Mesodermal cell (in vitro differentiated cells): ENCODE results near the gene XAGE1A. TPM values are rescaled to one million over a fixed set of nuclear protein-coding genes. Genes with fewer than 3 reads are reported as not detected.
"Not testable (repeated sequence)": the region's sequence is repeated elsewhere in the genome, so short reads cannot be mapped to it uniquely, and the experiment has no call there.

ENCODE experiments used
- H3K27ac ChIP-seq: 2 replicates; pipeline ENCODE4 v1.7.0; 2013; ENCODE audit warnings: mild to moderate bottlenecking, low read depth, low read length, moderate library complexity; ENCODE audit not compliant: severe bottlenecking
- H3K36me3 ChIP-seq: 2 replicates; pipeline ENCODE4 v1.7.1; 2013; ENCODE audit warnings: mild to moderate bottlenecking, low read length, moderate library complexity; ENCODE audit not compliant: control insufficient read depth, insufficient read depth
- H3K4me1 ChIP-seq: one replicate; pipeline ENCODE4 v1.7.1; 2013; ENCODE audit warnings: mild to moderate bottlenecking, low read length; ENCODE audit not compliant: insufficient read depth, control insufficient read depth, poor library complexity, severe bottlenecking
- H3K4me3 ChIP-seq: 2 replicates; pipeline ENCODE4 v1.7.0; 2013; ENCODE audit warnings: low read length, control low read depth, mild to moderate bottlenecking; ENCODE audit not compliant: insufficient read depth, poor library complexity, severe bottlenecking; ENCODE audit errors: extremely low read depth
- H3K9me3 ChIP-seq: 2 replicates; pipeline ENCODE4 v1.7.1; 2013; ENCODE audit warnings: mild to moderate bottlenecking, low read length, moderate library complexity; ENCODE audit not compliant: control insufficient read depth
- WGBS, 2 experiments: methylation state at CpG; one replicate each; pipeline ENCODE4 v1.1.5; 2013; ENCODE audit warnings: missing lambda C conversion rate in 2 of 2; ENCODE audit not compliant: insufficient coverage in 2 of 2; 5-methylcytosine and 5-hydroxymethylcytosine counted together
- polyA plus RNA-seq, 2 experiments: library from polyadenylated mRNA; stranded (reverse); fragments of 50-300 nt; gene quantifications; one replicate each; pipeline ENCODE4 v1.2.3, GENCODE V29; 2013

The XAGE1A gene, protein sequence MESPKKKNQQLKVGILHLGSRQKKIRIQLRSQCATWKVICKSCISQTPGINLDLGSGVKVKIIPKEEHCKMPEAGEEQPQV
- not detected for polyA plus RNA-seq (2013, experiment 1 of 2)
- not detected for polyA plus RNA-seq (2013, experiment 2 of 2)

DNA sequence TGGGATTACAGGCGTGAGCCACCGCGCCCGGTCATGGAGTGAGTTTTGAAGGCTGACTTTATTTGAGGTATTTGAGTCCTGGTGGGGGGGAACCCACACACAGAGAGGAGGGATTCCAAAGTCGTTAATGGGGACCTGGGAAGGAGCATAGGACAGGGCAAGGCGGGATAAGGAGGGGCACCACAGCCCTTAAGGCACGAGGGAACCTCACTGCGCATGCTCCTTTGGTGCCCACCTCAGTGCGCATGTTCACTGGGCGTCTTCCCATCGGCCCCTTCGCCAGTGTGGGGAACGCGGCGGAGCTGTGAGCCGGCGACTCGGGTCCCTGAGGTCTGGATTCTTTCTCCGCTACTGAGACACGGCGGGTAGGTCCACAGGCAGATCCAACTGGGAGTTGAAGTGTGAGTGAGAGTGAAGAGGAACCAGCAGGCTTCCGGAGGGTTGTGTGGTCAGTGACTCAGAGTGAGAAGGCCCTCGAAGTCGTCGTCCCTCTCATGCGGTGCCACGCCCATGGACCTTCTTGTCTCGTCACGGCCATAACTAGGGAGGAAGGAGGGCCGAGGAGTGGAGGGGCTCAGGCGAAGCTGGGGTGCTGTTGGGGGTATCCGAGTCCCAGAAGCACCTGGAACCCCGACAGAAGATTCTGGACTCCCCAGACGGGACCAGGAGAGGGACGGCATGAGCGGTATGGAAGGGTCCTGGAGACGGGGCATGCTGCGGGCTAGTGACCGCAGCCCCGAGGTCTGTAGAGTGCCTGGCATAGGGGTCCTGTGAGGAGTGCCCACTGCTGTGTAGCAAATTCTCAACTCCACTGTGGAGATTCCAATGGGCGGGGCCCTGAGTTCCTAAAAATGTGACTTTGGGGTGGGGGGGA, at the start of gene XAGE1A:
Gene XAGE1A, plus strand, starts transcription at position 264 of the 874 bp plus-strand sequence. CDS start 1,554 bp downstream, outside the sequence.
- WGBS, 2 experiments, result no CpG with 5 or more reads among the region's 41 CpGs
- not testable (repeated sequence) for H3K9me3 ChIP-seq

DNA sequence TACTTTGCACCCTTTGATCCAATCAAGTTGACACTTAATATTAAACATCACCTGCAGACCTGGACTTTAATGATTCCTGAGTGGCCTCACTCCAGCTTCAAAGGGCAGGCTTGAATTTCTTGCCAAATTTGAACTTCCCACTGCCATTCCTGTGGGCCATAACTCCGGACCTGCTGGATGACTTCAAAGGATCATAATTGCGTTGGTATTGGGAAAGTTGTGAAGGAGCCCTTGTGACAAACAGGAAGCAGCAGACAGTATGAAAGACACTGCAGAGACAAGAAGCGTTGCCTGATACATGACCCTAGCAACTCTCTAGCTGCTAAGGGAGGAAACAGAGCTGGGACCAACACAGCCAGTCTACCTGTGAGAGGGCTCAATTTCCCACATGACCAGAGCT, 43.6 kb upstream of the XAGE1A start:
- not testable (repeated sequence) for H3K4me3 ChIP-seq, H3K4me1 ChIP-seq, H3K9me3 ChIP-seq, H3K27ac ChIP-seq, H3K36me3 ChIP-seq
- 92% methylated on average over 2 of the region's 3 CpGs; no CpG with 5 or more reads in 1 of the 2 experiments for WGBS, 2 experiments

More for the DNA sequence above, at the start of gene XAGE1A:
- H3K4me3 ChIP-seq, H3K36me3 ChIP-seq, H3K27ac ChIP-seq, H3K4me1 ChIP-seq: not testable (repeated sequence)

DNA sequence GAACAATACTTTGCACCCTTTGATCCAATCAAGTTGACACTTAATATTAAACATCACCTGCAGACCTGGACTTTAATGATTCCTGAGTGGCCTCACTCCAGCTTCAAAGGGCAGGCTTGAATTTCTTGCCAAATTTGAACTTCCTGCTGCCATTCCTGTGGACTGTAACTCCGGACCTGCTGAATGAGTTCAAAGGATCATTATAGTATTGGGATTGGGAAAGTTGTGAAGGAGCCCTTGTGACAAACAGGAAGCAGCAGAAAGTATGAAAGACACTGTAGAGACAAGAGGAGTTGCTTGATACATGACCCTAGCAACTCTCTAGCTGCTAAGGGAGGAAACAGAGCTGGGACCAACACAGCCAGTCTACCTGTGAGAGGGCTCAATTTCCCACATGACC, 24.3 kb upstream of the XAGE1A start:
- not testable (repeated sequence) for H3K9me3 ChIP-seq, H3K4me3 ChIP-seq, H3K27ac ChIP-seq, H3K36me3 ChIP-seq, H3K4me1 ChIP-seq
- WGBS, 2 experiments, result no CpG with 5 or more reads among the region's 1 CpG

DNA sequence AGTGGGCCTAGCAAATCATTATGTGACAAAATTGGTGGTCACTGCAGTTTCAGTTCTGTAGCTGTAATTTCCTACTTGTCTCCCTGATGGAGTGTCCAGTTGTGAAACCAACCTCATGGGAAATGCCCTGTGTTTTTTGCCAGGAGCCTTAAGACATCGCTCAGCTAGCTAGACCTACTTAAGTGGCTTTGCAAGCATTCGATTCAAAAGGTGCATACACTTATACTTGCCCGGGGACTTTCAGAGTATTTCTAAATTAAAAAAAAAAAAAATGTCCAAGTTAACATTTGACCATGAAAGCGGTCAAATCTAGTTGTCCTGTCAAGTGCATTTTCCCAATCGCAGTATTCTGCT, 788 bp downstream of the XAGE1A start:
- H3K36me3 ChIP-seq, H3K27ac ChIP-seq, H3K9me3 ChIP-seq, H3K4me3 ChIP-seq, H3K4me1 ChIP-seq: not testable (repeated sequence)
- no CpG with 5 or more reads among the region's 5 CpGs for WGBS, 2 experiments

DNA sequence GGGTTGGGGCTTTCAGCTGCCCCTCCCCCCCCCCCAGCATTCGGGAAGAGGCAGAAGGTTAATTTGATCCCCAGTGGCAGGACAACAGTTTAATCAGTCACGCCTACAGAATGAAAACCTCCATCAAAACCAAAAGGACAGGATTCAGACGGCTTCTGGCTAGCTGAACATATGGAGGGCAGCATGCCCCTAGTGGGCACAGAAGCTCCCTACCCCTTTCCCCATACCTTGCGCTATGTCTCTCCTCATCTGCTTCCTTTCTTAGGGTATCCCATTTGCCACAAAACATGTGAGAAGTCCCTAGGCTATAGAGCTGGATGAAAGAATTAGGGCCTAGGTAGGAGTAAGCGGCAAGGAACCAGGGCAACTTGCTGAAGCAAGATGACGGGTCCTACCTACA, 5.8 kb downstream of the XAGE1A start:
- not testable (repeated sequence) for H3K9me3 ChIP-seq, H3K4me1 ChIP-seq, H3K36me3 ChIP-seq, H3K27ac ChIP-seq, H3K4me3 ChIP-seq
- no CpG with 5 or more reads among the region's 6 CpGs for WGBS, 2 experiments

DNA sequence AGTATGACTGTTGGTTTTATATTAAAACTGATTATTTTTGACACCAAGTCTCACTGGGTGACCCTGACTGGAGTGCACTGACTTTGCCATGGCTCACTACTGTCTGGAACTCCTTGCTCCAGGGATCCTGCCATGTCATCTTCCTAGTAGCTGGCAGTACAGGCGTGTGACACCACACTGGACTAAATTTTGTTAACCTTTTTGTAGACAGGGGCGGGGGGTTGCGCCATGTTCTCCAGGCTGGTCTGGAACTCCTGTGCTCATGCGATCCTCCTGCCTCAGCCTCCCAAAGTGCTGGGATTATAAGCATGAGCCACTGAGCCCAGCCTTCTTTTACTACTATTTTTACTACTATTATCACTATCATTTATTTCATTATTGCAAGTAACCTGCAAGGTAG, 8.9 kb downstream of the XAGE1A start:
- Histone ChIP-seq H3K36me3 (no peaks in the 10 kb centered on the region), H3K4me1 (no peaks in the 10 kb centered on the region), H3K27ac (no peak overlapping the region), H3K4me3 (no peak overlapping the region), H3K9me3 (no peaks in the 10 kb centered on the region)
- 43 to 100% methylated on average over 1 to 4 of the region's 4 CpGs for WGBS, 2 experiments

DNA sequence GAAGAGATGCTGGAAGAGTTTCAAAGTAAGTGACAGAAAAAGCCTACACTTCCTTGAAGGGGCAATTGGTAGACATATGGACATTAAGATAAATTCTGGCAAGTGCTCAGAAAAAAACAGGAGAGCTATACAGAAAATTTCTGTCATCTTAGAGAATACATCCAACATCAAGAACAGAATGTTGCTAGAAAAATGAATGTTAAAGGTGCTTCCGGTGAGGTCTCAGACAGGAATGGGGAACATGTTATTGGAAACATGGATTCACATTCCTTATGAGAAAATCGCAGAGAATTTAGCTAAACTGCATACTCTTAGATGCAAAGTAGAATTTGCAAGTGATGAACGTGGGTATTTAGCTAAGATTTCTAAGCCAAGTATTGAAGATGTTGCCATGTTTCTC, 11.7 kb downstream of the XAGE1A start:
- no CpG with 5 or more reads among the region's 3 CpGs for WGBS, 2 experiments
- Histone ChIP-seq H3K9me3 (no peaks in the 10 kb centered on the region), H3K27ac (no peak overlapping the region), H3K4me1 (no peaks in the 10 kb centered on the region), H3K4me3 (no peak overlapping the region), H3K36me3 (no peaks in the 10 kb centered on the region)

DNA sequence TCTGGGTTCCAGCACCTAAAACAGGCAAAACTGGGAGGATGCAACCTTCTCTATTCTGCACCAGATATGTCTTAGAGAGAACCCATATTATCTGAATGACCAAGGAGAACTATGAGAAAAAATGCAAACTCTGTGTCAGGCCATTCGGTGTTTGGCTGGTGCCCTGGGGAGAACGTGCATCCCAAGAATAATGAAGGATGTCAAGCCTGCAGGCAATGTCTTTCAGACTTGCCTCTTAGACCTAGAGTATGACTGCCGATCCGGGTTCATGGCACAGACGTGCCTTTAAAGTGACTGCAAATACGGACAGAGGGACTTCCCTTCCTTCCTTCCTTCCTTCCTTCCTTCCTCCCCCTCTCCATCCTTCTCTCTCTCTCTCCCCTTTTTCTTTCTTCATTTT, 14.3 kb downstream of the XAGE1A start:
- no peaks in the 10 kb centered on the region for H3K9me3 ChIP-seq
- H3K4me1 ChIP-seq, result no peaks in the 10 kb centered on the region
- H3K4me3 ChIP-seq, result no peak overlapping the region
- no peaks in the 10 kb centered on the region for H3K36me3 ChIP-seq
- no peak overlapping the region for H3K27ac ChIP-seq
- 87 to 97% methylated on average over 3 to 5 of the region's 6 CpGs for WGBS, 2 experiments

DNA sequence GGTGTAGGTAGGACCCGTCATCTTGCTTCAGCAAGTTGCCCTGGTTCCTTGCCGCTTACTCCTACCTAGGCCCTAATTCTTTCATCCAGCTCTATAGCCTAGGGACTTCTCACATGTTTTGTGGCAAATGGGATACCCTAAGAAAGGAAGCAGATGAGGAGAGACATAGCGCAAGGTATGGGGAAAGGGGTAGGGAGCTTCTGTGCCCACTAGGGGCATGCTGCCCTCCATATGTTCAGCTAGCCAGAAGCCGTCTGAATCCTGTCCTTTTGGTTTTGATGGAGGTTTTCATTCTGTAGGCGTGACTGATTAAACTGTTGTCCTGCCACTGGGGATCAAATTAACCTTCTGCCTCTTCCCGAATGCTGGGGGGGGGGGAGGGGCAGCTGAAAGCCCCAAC, 15.5 kb downstream of the XAGE1A start:
- H3K36me3 ChIP-seq, H3K4me1 ChIP-seq: not testable (repeated sequence)
- no CpG with 5 or more reads among the region's 6 CpGs for WGBS, 2 experiments

DNA sequence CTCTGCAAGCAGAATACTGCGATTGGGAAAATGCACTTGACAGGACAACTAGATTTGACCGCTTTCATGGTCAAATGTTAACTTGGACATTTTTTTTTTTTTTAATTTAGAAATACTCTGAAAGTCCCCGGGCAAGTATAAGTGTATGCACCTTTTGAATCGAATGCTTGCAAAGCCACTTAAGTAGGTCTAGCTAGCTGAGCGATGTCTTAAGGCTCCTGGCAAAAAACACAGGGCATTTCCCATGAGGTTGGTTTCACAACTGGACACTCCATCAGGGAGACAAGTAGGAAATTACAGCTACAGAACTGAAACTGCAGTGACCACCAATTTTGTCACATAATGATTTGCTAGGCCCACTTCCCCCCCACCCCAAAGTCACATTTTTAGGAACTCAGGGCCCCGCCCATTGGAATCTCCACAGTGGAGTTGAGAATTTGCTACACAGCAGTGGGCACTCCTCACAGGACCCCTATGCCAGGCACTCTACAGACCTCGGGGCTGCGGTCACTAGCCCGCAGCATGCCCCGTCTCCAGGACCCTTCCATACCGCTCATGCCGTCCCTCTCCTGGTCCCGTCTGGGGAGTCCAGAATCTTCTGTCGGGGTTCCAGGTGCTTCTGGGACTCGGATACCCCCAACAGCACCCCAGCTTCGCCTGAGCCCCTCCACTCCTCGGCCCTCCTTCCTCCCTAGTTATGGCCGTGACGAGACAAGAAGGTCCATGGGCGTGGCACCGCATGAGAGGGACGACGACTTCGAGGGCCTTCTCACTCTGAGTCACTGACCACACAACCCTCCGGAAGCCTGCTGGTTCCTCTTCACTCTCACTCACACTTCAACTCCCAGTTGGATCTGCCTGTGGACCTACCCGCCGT, 20.7 kb downstream of the XAGE1A start:
- not testable (repeated sequence) for H3K4me1 ChIP-seq

More for the DNA sequence above, 15.5 kb downstream of the XAGE1A start:
- not testable (repeated sequence) for H3K9me3 ChIP-seq, H3K4me3 ChIP-seq, H3K27ac ChIP-seq

DNA sequence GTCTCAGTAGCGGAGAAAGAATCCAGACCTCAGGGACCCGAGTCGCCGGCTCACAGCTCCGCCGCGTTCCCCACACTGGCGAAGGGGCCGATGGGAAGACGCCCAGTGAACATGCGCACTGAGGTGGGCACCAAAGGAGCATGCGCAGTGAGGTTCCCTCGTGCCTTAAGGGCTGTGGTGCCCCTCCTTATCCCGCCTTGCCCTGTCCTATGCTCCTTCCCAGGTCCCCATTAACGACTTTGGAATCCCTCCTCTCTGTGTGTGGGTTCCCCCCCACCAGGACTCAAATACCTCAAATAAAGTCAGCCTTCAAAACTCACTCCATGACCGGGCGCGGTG, 21.3 kb downstream of the XAGE1A start, which contains the start of gene XAGE1B:
Gene XAGE1B, minus strand, starts transcription at position 77 of the 339 bp plus-strand sequence. CDS start 1,536 bp downstream, outside the sequence.
- no CpG with 5 or more reads among the region's 18 CpGs for WGBS, 2 experiments

More for the DNA sequence above, 20.7 kb downstream of the XAGE1A start:
- WGBS, 2 experiments, result no CpG with 5 or more reads among the region's 27 CpGs
- H3K4me3 ChIP-seq, H3K9me3 ChIP-seq, H3K27ac ChIP-seq, H3K36me3 ChIP-seq: not testable (repeated sequence)

More for the DNA sequence above, 21.3 kb downstream of the XAGE1A start, which contains the start of gene XAGE1B:
- H3K4me1 ChIP-seq, H3K9me3 ChIP-seq, H3K4me3 ChIP-seq, H3K36me3 ChIP-seq, H3K27ac ChIP-seq: not testable (repeated sequence)
